DND-41 (cell line): ENCODE data around the gene SUSD4.

ENCODE experiments used
- EZH2 ChIP-seq: IDR thresholded peaks from 3 replicates; pipeline ENCODE4 v1.6.1; 2012; ENCODE audit warnings: borderline replicate concordance, low read depth, mild to moderate bottlenecking, moderate library complexity, low read length, inconsistent platforms; ENCODE audit not compliant: severe bottlenecking
- TF ChIP-seq, protein P1 (sequence below): IDR thresholded peaks from 2 replicates; pipeline ENCODE4 v1.5.1; 2012; ENCODE audit warnings: borderline replicate concordance, low read length, moderate library complexity, mild to moderate bottlenecking; ENCODE audit not compliant: poor library complexity, severe bottlenecking; ENCODE audit errors: extremely low read depth

DNA sequence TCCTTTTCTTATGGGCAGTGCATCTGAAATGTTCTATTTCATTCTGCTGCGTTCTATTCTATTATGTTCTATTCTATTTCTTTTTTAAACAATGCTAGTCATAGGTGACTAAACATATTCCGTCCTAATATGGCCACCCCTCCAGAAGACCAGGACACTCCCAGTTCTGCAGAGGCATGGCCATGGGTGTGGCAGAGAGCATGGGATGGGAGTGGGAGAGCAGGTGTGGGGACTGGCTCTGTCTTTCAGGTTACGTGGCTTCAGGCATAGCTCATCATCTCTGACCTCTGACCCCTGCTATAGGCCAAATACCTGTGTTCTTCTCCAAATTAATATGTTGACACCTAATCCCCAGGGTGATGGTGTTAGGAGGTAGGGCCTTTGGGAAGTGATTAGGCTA, 187.5 kb downstream of the SUSD4 start:
- TF ChIP-seq, protein P1, sequence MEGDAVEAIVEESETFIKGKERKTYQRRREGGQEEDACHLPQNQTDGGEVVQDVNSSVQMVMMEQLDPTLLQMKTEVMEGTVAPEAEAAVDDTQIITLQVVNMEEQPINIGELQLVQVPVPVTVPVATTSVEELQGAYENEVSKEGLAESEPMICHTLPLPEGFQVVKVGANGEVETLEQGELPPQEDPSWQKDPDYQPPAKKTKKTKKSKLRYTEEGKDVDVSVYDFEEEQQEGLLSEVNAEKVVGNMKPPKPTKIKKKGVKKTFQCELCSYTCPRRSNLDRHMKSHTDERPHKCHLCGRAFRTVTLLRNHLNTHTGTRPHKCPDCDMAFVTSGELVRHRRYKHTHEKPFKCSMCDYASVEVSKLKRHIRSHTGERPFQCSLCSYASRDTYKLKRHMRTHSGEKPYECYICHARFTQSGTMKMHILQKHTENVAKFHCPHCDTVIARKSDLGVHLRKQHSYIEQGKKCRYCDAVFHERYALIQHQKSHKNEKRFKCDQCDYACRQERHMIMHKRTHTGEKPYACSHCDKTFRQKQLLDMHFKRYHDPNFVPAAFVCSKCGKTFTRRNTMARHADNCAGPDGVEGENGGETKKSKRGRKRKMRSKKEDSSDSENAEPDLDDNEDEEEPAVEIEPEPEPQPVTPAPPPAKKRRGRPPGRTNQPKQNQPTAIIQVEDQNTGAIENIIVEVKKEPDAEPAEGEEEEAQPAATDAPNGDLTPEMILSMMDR: no peak
- TF ChIP-seq EZH2: no peak
